ENCODE measurements around the gene EBI3. TPM values are rescaled to one million over a fixed set of nuclear protein-coding genes. Genes with fewer than 3 reads are reported as not detected.
"Not testable (repeated sequence)": the region's sequence is repeated elsewhere in the genome, so short reads cannot be mapped to it uniquely, and the experiment has no call there.

The EBI3 gene
- total and polyA plus RNA-seq, 2 of the 13 experiments (the other 11 are each of a cell fraction or from before 2014, with no cell fraction given): 3.4 TPM; not detected in 1

DNA sequence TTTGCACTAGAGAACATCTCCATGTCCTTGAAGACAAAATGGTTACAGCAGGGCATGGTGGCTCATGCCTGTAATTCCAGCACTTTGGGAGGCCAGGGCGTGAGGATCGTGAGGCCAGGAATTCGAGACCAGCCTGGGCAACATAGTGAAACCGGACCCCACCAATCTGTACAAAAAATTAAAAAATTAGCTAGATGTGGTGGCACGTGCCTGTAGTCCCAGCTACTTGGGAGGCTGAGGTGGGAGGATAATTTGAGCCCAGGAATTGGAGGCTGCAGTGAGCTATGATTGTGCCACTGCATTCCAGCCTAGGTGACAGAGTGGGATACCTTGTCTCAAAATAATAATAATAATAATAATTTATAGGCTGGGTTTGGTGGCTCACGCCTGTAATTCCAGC is 914 bp downstream of the EBI3 start:
- POLR2A ChIA-PET; CTCF ChIA-PET (ENCODE audit: low intra/inter-chr PET ratio, low total read pairs); H3K79me2 ChIP-seq (ENCODE audit: insufficient read depth, low read length); DNase-seq (ENCODE audit: low spot score); H3K36me3 ChIP-seq (replicated peaks in 1 of 2; ENCODE audit: control insufficient read depth in 1 of 2, insufficient read depth in 2 of 2, low read length in 2 of 2); H3K9ac ChIP-seq (ENCODE audit: insufficient read depth, low read depth, low read length); H3K4me2 ChIP-seq (ENCODE audit: low read depth, low read length); H3K9me3 ChIP-seq (ENCODE audit: low read length); BruUV-seq (replicated peaks); H2AFZ ChIP-seq (ENCODE audit: low read length); in situ Hi-C loops (cut with HindIII; ENCODE audit: extremely low pct_ligation_motif_present, low pct_unique_long_range_greater_than_20kb); H4K20me1 ChIP-seq (ENCODE audit: insufficient read depth, low read length); ATAC-seq; intact Hi-C loops (cut with micrococcal nuclease; ENCODE audit: unreplicated experiment); H3K27ac ChIP-seq (ENCODE audit: extremely low read length, insufficient read depth, low read length); H3K4me3 ChIP-seq (replicated peaks in 1 of 3; ENCODE audit: insufficient read depth in 1 of 3, low read depth in 2 of 3, low read length in 3 of 3); FAIRE-seq; H3K27me3 ChIP-seq (ENCODE audit: control insufficient read depth in 1 of 2, insufficient read depth in 2 of 2, low read length in 2 of 2): not testable (repeated sequence)
- H3K4me1 ChIP-seq (ENCODE audit: insufficient read depth, low read length): peaks cover 46% of the 10 kb centered on the region
- TF ChIP-seq, protein P1, sequence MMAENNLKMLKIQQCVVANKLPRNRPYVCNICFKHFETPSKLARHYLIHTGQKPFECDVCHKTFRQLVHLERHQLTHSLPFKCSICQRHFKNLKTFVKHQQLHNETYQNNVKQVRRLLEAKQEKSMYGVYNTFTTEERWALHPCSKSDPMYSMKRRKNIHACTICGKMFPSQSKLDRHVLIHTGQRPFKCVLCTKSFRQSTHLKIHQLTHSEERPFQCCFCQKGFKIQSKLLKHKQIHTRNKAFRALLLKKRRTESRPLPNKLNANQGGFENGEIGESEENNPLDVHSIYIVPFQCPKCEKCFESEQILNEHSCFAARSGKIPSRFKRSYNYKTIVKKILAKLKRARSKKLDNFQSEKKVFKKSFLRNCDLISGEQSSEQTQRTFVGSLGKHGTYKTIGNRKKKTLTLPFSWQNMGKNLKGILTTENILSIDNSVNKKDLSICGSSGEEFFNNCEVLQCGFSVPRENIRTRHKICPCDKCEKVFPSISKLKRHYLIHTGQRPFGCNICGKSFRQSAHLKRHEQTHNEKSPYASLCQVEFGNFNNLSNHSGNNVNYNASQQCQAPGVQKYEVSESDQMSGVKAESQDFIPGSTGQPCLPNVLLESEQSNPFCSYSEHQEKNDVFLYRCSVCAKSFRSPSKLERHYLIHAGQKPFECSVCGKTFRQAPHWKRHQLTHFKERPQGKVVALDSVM (CRISPR knock-in tag; IDR thresholded peaks at IDR 0.05): peak; percentile 85
- 76% methylated on average over 6 of the region's 6 CpGs for WGBS (ENCODE audit: low lambda C conversion rate)

DNA sequence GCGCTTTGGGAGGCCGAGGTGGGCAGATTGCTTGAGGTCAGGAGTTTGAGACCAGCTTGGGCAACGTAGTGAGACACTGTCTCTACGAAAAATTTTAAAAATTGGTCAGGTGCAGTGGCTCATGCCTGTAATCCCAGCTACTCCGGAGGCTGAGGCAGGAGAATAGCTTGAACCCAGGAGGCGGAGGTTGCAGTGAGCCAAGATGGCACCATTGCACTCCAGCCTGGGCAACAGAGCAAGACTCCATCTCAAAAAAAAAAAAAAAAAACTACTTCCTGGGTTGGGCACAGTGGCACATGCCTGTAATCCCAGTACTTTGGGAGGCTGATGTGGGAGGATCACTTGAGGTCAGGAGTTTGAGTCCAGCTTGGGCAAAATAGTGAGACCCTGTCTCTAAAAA is 2.2 kb downstream of the EBI3 start:
- H4K20me1 ChIP-seq (ENCODE audit: insufficient read depth, low read length); CTCF ChIA-PET (ENCODE audit: low intra/inter-chr PET ratio, low total read pairs); H3K27me3 ChIP-seq (ENCODE audit: control insufficient read depth in 1 of 2, insufficient read depth in 2 of 2, low read length in 2 of 2); H3K9ac ChIP-seq (ENCODE audit: insufficient read depth, low read depth, low read length); H3K36me3 ChIP-seq (replicated peaks in 1 of 2; ENCODE audit: control insufficient read depth in 1 of 2, insufficient read depth in 2 of 2, low read length in 2 of 2); intact Hi-C loops (cut with micrococcal nuclease; ENCODE audit: unreplicated experiment); H3K79me2 ChIP-seq (ENCODE audit: insufficient read depth, low read length); H3K9me3 ChIP-seq (ENCODE audit: low read length); H3K27ac ChIP-seq (ENCODE audit: extremely low read length, insufficient read depth, low read length); H3K4me3 ChIP-seq (replicated peaks in 1 of 3; ENCODE audit: insufficient read depth in 1 of 3, low read depth in 2 of 3, low read length in 3 of 3); BruUV-seq (replicated peaks); H2AFZ ChIP-seq (ENCODE audit: low read length); ATAC-seq; DNase-seq (ENCODE audit: low spot score); H3K4me2 ChIP-seq (ENCODE audit: low read depth, low read length); POLR2A ChIA-PET; FAIRE-seq; in situ Hi-C loops (cut with HindIII; ENCODE audit: extremely low pct_ligation_motif_present, low pct_unique_long_range_greater_than_20kb): not testable (repeated sequence)
- H3K4me1 ChIP-seq (ENCODE audit: insufficient read depth, low read length): peaks cover 50% of the 10 kb centered on the region
- 96% methylated on average over 6 of the region's 6 CpGs for WGBS (ENCODE audit: low lambda C conversion rate)
- peak; percentile 57; the same call in 1 of the 2 replicates for TF ChIP-seq ZNF121 (CRISPR knock-in tag; IDR thresholded peaks at IDR 0.05)

DNA sequence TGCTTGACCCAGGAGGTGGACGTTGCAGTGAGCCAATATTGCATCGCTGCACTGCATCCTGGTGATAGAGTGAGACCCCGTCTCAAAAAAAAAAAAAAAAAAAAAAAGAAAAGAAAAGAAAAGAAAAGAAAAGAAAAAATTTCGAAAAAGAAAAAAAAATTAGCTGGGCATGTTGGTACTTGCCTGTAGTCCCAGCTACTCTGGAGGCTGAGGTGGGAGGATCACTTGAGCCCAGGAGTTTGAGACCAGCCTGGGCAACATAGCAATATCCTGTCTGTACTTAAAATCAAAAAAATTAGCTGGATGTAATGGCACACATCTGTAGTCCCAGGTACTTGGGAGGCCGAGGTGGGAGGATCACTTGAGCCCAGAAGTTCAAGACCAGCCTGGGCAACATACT is 2.8 kb downstream of the EBI3 start:
- DNase-seq (ENCODE audit: low spot score); CTCF ChIA-PET (ENCODE audit: low intra/inter-chr PET ratio, low total read pairs); H3K36me3 ChIP-seq (replicated peaks in 1 of 2; ENCODE audit: control insufficient read depth in 1 of 2, insufficient read depth in 2 of 2, low read length in 2 of 2); H3K9me3 ChIP-seq (ENCODE audit: low read length); H3K9ac ChIP-seq (ENCODE audit: insufficient read depth, low read depth, low read length); ATAC-seq; in situ Hi-C loops (cut with HindIII; ENCODE audit: extremely low pct_ligation_motif_present, low pct_unique_long_range_greater_than_20kb); H3K27me3 ChIP-seq (ENCODE audit: control insufficient read depth in 1 of 2, insufficient read depth in 2 of 2, low read length in 2 of 2); POLR2A ChIA-PET; BruUV-seq (replicated peaks); intact Hi-C loops (cut with micrococcal nuclease; ENCODE audit: unreplicated experiment); H3K27ac ChIP-seq (ENCODE audit: extremely low read length, insufficient read depth, low read length); H4K20me1 ChIP-seq (ENCODE audit: insufficient read depth, low read length); H2AFZ ChIP-seq (ENCODE audit: low read length); FAIRE-seq; H3K4me3 ChIP-seq (replicated peaks in 1 of 3; ENCODE audit: insufficient read depth in 1 of 3, low read depth in 2 of 3, low read length in 3 of 3); H3K79me2 ChIP-seq (ENCODE audit: insufficient read depth, low read length); H3K4me2 ChIP-seq (ENCODE audit: low read depth, low read length): not testable (repeated sequence)
- WGBS (ENCODE audit: low lambda C conversion rate): 70% methylated on average over 5 of the region's 5 CpGs
- H3K4me1 ChIP-seq (ENCODE audit: insufficient read depth, low read length): peaks cover 50% of the 10 kb centered on the region
